K562 (cell line): Measurements from ENCODE around the gene RALY. TPM values are rescaled to one million over a fixed set of nuclear protein-coding genes. Genes with fewer than 3 reads are reported as not detected.

ENCODE experiments used
- ATAC-seq: fragments of 200-7000 bp; cut with Tn5 transposase; 3 replicates; pipeline ENCODE4 v1.9.1; 2020; ENCODE audit warnings: moderate library complexity
- BruUV-seq: library from RNA; stranded (reverse); fragments of 400-500 nt; replicated peaks from 2 replicates; lab custom pipeline; 2021; lab: Mats Ljungman, UMichigan
- CTCF ChIA-PET: fragments of 300-600 bp; formaldehyde crosslinking; extraction: SDS; loops from one replicate; lab custom pipeline; 2021; ENCODE audit warnings: low intra/inter-chr PET ratio; lab: Yijun Ruan, JAX
- POLR2A ChIA-PET: fragments of 300-600, 350-650 bp; sonication (Branson Sonifier 250); formaldehyde crosslinking; extraction: SDS; loops from one replicate; lab custom pipeline; 2021; ENCODE audit warnings: antibody characterized with exemption, inconsistent platforms; lab: Yijun Ruan, JAX
- DNase-seq, 4 experiments: peaks; one replicate each; pipeline versions ENCODE4 v3.0.0 to v3.0.0-alpha.2; 2011 to 2018; ENCODE audit warnings: low spot score in 3 of 4, mixed read lengths in 3 of 4; ENCODE audit errors: extremely low read depth in 1 of 4
- FAIRE-seq: peaks from 2 replicates; lab custom pipeline; 2011; peaks lifted over from hg19 to GRCh38; lab: Jason Lieb, UNC
- H2AFZ ChIP-seq: 2 replicates; pipeline ENCODE4 v1.6.0; 2011; ENCODE audit warnings: low read depth, low read length, control low read depth, inconsistent platforms
- H3K27ac ChIP-seq: fragments of 200-600 bp; 3 replicates; pipeline ENCODE4 v1.8.0; 2011; ENCODE audit warnings: low read depth, mild to moderate bottlenecking, control low read depth, inconsistent platforms, low read length, moderate library complexity, mixed read lengths; ENCODE audit errors: extremely low read depth
- H3K27me3 ChIP-seq, 2 experiments: fragments of 300-600 bp in 1 of 2; 2 replicates in 1 of 2; 3 replicates in 1 of 2; pipeline versions ENCODE4 v1.6.0 to v1.8.0; 2011; ENCODE audit warnings: inconsistent platforms in 2 of 2, low read length in 2 of 2, mild to moderate bottlenecking in 1 of 2, mixed read lengths in 1 of 2, moderate library complexity in 1 of 2; ENCODE audit not compliant: control insufficient read depth in 2 of 2, insufficient read depth in 2 of 2
- H3K36me3 ChIP-seq: fragments of 300-600 bp; 3 replicates; pipeline ENCODE4 v1.8.0; 2011; ENCODE audit warnings: mild to moderate bottlenecking, low read length, inconsistent platforms; ENCODE audit not compliant: control insufficient read depth, insufficient read depth
- H3K4me1 ChIP-seq, 2 experiments: fragments of 200-600 bp in 1 of 2; replicated peaks in 1 of 2; 2 replicates in 1 of 2; 3 replicates in 1 of 2; pipeline versions ENCODE4 v1.5.1 to v1.8.0; 2011; ENCODE audit warnings: inconsistent platforms in 2 of 2, low read length in 2 of 2, mild to moderate bottlenecking in 1 of 2, mixed read lengths in 1 of 2, moderate library complexity in 1 of 2; ENCODE audit not compliant: control insufficient read depth in 2 of 2, insufficient read depth in 2 of 2
- H3K4me2 ChIP-seq: 2 replicates; pipeline ENCODE4 v1.6.1; 2011; ENCODE audit warnings: low read length, control low read depth, inconsistent platforms, mixed read lengths; ENCODE audit not compliant: insufficient read depth
- H3K4me3 ChIP-seq: fragments of 200-600 bp; sonication (generic), shearing (Covaris generic); 2 replicates; pipeline ENCODE4 v1.5.1; 2016; ENCODE audit warnings: control low read depth, inconsistent platforms
- H3K79me2 ChIP-seq: fragments of 200-600 bp; 3 replicates; pipeline ENCODE4 v1.8.0; 2011; ENCODE audit warnings: low read length, inconsistent platforms; ENCODE audit not compliant: control insufficient read depth, insufficient read depth
- H3K9ac ChIP-seq, 2 experiments: 2 replicates each; pipeline versions ENCODE4 v1.6.0 to v1.6.1; 2011; ENCODE audit warnings: low read depth in 2 of 2, low read length in 2 of 2, control low read depth in 1 of 2, inconsistent platforms in 1 of 2, mild to moderate bottlenecking in 1 of 2, mixed read lengths in 1 of 2; ENCODE audit not compliant: insufficient read depth in 1 of 2
- H3K9me1 ChIP-seq: one replicate; pipeline ENCODE4 v1.6.0; 2011; ENCODE audit warnings: inconsistent platforms, mild to moderate bottlenecking, low read length, moderate library complexity; ENCODE audit not compliant: control insufficient read depth, insufficient read depth
- H3K9me3 ChIP-seq: replicated peaks from 2 replicates; pipeline ENCODE4 v1.5.1; 2011; ENCODE audit warnings: low read depth, low read length, inconsistent platforms; ENCODE audit not compliant: control insufficient read depth, insufficient read depth
- H4K20me1 ChIP-seq: replicated peaks from 2 replicates; pipeline ENCODE4 v1.6.1; 2011; ENCODE audit warnings: low read length, inconsistent platforms, mixed read lengths; ENCODE audit not compliant: control insufficient read depth, insufficient read depth
- CEBPB ChIP-seq: fragments of 450-650 bp; IDR thresholded peaks from 2 replicates; pipeline ENCODE4 v1.6.1; 2016; ENCODE audit warnings: missing genetic modification characterization, missing compliant biosample characterization
- NFIX ChIP-seq: fragments of 250-450 bp; sonication (Bioruptor Pico); IDR thresholded peaks from 2 replicates; pipeline ENCODE4 v1.4.0; 2020; ENCODE audit warnings: low read depth, mild to moderate bottlenecking, moderate library complexity
- PCBP1 ChIP-seq: fragments of 200-400 bp; formaldehyde crosslinking; IDR thresholded peaks from 2 replicates; pipeline ENCODE4 v1.6.1; 2018; ENCODE audit warnings: mild to moderate bottlenecking, low read depth, low read length; ENCODE audit not compliant: poor library complexity, severe bottlenecking
- POLR3A ChIP-seq: IDR thresholded peaks from 2 replicates; pipeline ENCODE4 v1.6.1; 2011; ENCODE audit warnings: borderline replicate concordance, mild to moderate bottlenecking, moderate library complexity; ENCODE audit not compliant: insufficient read length, insufficient read depth; ENCODE audit errors: extremely low read depth
- SAP30 ChIP-seq: fragments of 200-600 bp; sonication (generic); IDR thresholded peaks from 2 replicates; pipeline ENCODE4 v1.6.1; 2012; ENCODE audit warnings: borderline replicate concordance, low read depth, mild to moderate bottlenecking, moderate library complexity, low read length, control low read depth, inconsistent platforms; ENCODE audit not compliant: insufficient read depth, poor library complexity, severe bottlenecking
- ZNF224 ChIP-seq: sonication (generic); formaldehyde crosslinking; IDR thresholded peaks from 2 replicates; pipeline ENCODE4 v1.8.0; 2022; ENCODE audit warnings: mild to moderate bottlenecking, missing genetic modification reagents
- WGBS: fragments of 100-300 bp; shearing (Covaris generic); methylation state at CpG from one replicate; pipeline ENCODE4 v1.1.6; 2016; ENCODE audit warnings: low coverage, mixed read lengths; ENCODE audit not compliant: insufficient coverage; ENCODE audit errors: missing lambda C conversion rate; 5-methylcytosine and 5-hydroxymethylcytosine counted together
- in situ Hi-C: fragments of 300-500 bp; cut with MboI; formaldehyde crosslinking; loops from 4 replicates; pipeline ENCODE4 v1.15.0; 2018; ENCODE audit warnings: inconsistent platforms, mixed read lengths
- intact Hi-C: fragments of 100-400 bp; cut with micrococcal nuclease; formaldehyde crosslinking; loops from 2 replicates; pipeline ENCODE4 v1.14.2; 2022
- polyA plus RNA-seq, 8 experiments: library from polyadenylated mRNA; depleted of rRNA in 4 of 8; stranded (reverse) in 5 of 8; unstranded in 3 of 8; fragments of >200 nt; fragmentation: Nextera tagmentation in 2 of 8; fragmentation: Illumina TruSeq in 1 of 8; extraction: Ambion mirVana in 2 of 8; extraction: Trizol in 1 of 8; gene quantifications; 2 replicates each; pipeline versions ENCODE4 v1.2.1 to v1.2.3, GENCODE V29; 2011 to 2014; ENCODE audit warnings: inconsistent platforms in 1 of 8, missing spikeins in 1 of 8
- total RNA-seq, 7 experiments: library from RNA; depleted of rRNA in 6 of 7; stranded (reverse); fragments of >200 nt in 6 of 7; fragmentation: Illumina TruSeq in 2 of 7; extraction: Trizol in 2 of 7; gene quantifications; 2 replicates each; pipeline versions ENCODE4 v1.2.1 to v1.2.3, GENCODE V29; 2011 to 2021; ENCODE audit warnings: low replicate concordance in 1 of 7
- TF ChIP-seq, protein P1 (sequence below), 2 experiments: IDR thresholded peaks in 1 of 2; conservative IDR thresholded peaks in 1 of 2; 2 replicates each; pipeline ENCODE4 v1.6.1; 2016; ENCODE audit warnings: low read depth in 2 of 2, mild to moderate bottlenecking in 1 of 2, missing compliant biosample characterization in 1 of 2, missing genetic modification characterization in 1 of 2, moderate library complexity in 1 of 2
- TF ChIP-seq, protein P2 (sequence below): IDR thresholded peaks from 2 replicates; pipeline ENCODE4 v1.6.1; 2011; ENCODE audit not compliant: insufficient read length; ENCODE audit errors: extremely low read depth

Gene RALY
- total and polyA plus RNA-seq, 9 of the 15 experiments (the other 6 are each of a cell fraction or from before 2014, with no cell fraction given), result 0.80 to 207 (median 128) TPM

DNA sequence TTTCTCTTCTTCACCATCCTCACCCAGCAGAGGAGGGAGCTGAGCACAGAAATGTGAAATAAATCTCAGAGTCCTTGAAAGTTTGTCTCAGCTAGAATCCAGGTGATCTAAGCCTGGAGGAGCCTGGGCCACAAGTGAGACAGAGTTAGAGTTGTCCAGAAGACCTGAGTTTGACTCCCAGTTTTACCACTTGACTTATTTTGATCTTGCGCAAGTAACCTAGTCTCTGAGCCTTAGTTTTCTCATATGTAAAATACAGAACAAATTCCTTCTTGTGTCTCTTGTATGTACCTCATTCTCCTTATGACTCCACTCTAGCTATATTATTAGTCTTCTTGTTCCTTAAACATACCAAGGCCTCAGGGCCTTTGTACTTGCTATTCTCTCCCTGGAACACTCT is 36.7 kb downstream of the RALY start:
- in situ Hi-C loops (no loop called here), intact Hi-C loops (no loop called here)
- no peak for ATAC-seq
- H2AFZ ChIP-seq, result no peak overlapping the region
- 100% methylated on average over 1 of the region's 1 CpG for whole genome bisulfite sequencing
- no TSS peak for BruUV-seq
- no peak for FAIRE-seq
- DNase-seq, result no peak
- H3K9me3 ChIP-seq, result no peaks in the 10 kb centered on the region
- peaks cover 35% of the 10 kb centered on the region; the same call in 2 of the 3 replicates for H3K36me3 ChIP-seq
- H3K9me1 ChIP-seq, result peaks cover 5% of the 10 kb centered on the region
- H3K4me1 ChIP-seq, result no peaks in the 10 kb centered on the region
- H3K4me2 ChIP-seq, result no peak overlapping the region
- H3K79me2 ChIP-seq, result peaks cover 47% of the 10 kb centered on the region
- no peaks in the 10 kb centered on the region for H3K27me3 ChIP-seq
- H3K9ac ChIP-seq, result no peak overlapping the region
- ChIA-PET CTCF (no interaction called here), POLR2A (interaction anchor here (0.7 to 1.0 kb wide), 2 partner anchors 49 to 84 kb away, joined by 3 read pairs; no protein-coding TSS in a partner anchor)
- no peak overlapping the region for H3K4me3 ChIP-seq
- H3K27ac ChIP-seq, result no peak overlapping the region
- TF ChIP-seq, protein P1, sequence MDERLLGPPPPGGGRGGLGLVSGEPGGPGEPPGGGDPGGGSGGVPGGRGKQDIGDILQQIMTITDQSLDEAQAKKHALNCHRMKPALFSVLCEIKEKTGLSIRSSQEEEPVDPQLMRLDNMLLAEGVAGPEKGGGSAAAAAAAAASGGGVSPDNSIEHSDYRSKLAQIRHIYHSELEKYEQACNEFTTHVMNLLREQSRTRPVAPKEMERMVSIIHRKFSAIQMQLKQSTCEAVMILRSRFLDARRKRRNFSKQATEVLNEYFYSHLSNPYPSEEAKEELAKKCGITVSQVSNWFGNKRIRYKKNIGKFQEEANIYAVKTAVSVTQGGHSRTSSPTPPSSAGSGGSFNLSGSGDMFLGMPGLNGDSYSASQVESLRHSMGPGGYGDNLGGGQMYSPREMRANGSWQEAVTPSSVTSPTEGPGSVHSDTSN (CRISPR knock-in tag; IDR thresholded peaks at IDR 0.05; ENCODE audit: low read depth), result no peak
- TF ChIP-seq, protein P1 (tag; conservative IDR thresholded peaks at IDR 0.05; ENCODE audit: low read depth), result no peak
- TF ChIP-seq ZNF224 (CRISPR knock-in tag) (no peak), PCBP1 (no peak), SAP30 (no peak), NFIX (CRISPR knock-in tag) (no peak), CEBPB (tag) (peak; percentile 50), POLR3A (no peak)
- TF ChIP-seq, protein P2, sequence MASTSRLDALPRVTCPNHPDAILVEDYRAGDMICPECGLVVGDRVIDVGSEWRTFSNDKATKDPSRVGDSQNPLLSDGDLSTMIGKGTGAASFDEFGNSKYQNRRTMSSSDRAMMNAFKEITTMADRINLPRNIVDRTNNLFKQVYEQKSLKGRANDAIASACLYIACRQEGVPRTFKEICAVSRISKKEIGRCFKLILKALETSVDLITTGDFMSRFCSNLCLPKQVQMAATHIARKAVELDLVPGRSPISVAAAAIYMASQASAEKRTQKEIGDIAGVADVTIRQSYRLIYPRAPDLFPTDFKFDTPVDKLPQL, result no peak
- peaks cover 4% of the 10 kb centered on the region; the same call in 1 of the 2 replicates for H4K20me1 ChIP-seq
